Left ventricle myocardium inferior (tissue), 1 donor: ENCODE data around the gene PRSS38. TPM values are rescaled to one million over a fixed set of nuclear protein-coding genes. Genes with fewer than 3 reads are reported as not detected.
A peak's percentile ranks its signal among the peaks of the same experiment; 100 is the strongest.

Source experiments
- DNase-seq: peaks from one replicate; pipeline ENCODE4 v3.0.0-alpha.2; 2020
- H3K27ac ChIP-seq: fragments of 200-600 bp; replicated peaks from 2 replicates; pipeline ENCODE4 v1.8.0; 2021
- H3K27me3 ChIP-seq: fragments of 200-600 bp; 2 replicates; pipeline ENCODE4 v1.8.0; 2021; ENCODE audit warnings: low read depth
- H3K36me3 ChIP-seq: fragments of 200-600 bp; 2 replicates; pipeline ENCODE4 v1.8.0; 2021
- H3K4me1 ChIP-seq: fragments of 200-600 bp; 2 replicates; pipeline ENCODE4 v1.8.0; 2021
- H3K4me3 ChIP-seq: fragments of 200-600 bp; 2 replicates; pipeline ENCODE4 v1.8.0; 2021; ENCODE audit warnings: mild to moderate bottlenecking, moderate library complexity
- H3K9me3 ChIP-seq: fragments of 200-600 bp; replicated peaks from 2 replicates; pipeline ENCODE4 v1.8.0; 2021
- CTCF ChIP-seq: fragments of 200-600 bp; IDR thresholded peaks from 2 replicates; pipeline ENCODE4 v1.8.0; 2021; ENCODE audit warnings: antibody characterized with exemption, mild to moderate bottlenecking, borderline replicate concordance
- intact Hi-C: fragments of 100-400 bp; cut with micrococcal nuclease; formaldehyde crosslinking; loops from one replicate; pipeline ENCODE4 v1.11.0; 2022
- total RNA-seq: library from RNA; stranded (reverse); fragmentation: NEBNext Ultra II Directional; extraction: Animal tissue kit (Norgen Biotek cat#: 25700); gene quantifications from one replicate; pipeline ENCODE4 v1.2.1, GENCODE V29; 2021
- donor health status: DM: no; HTN: yes; CAD: no; lungs with severe emphysema.

Gene PRSS38
- total RNA-seq, 1 donor from 2014 or later: not detected

GRCh38 chr1:227789084-227790033 is 26.1 kb upstream of the PRSS38 start:
- Histone ChIP-seq H3K4me1 (peaks cover 32% of the 10 kb centered on the region), H3K27me3 (peaks cover 24% of the 10 kb centered on the region), H3K36me3 (no peaks in the 10 kb centered on the region), H3K27ac (peak overlapping the region; percentile 73), H3K9me3 (no peaks in the 10 kb centered on the region), H3K4me3 (peak overlapping the region; percentile 73)
- intact Hi-C loops: no loop called here
- DNase-seq: no peak
- TF ChIP-seq CTCF: no peak

- H3K4me3 ChIP-seq: no peak overlapping the region
- H3K9me3 ChIP-seq: no peaks in the 10 kb centered on the region
- peaks cover 29% of the 10 kb centered on the region for H3K27me3 ChIP-seq
- intact Hi-C loops: no loop called here
- H3K36me3 ChIP-seq: no peaks in the 10 kb centered on the region
- no peak for TF ChIP-seq CTCF
- H3K4me1 ChIP-seq: peaks cover 39% of the 10 kb centered on the region
- DNase-seq: no peak
- H3K27ac ChIP-seq: no peak overlapping the region
Observed at GRCh38 chr1:227790034-227790400, 25.5 kb upstream of the PRSS38 start.

GRCh38 chr1:227790868-227791267 is 24.6 kb upstream of the PRSS38 start:
- intact Hi-C loops: no loop called here
- H3K27me3 ChIP-seq: peaks cover 29% of the 10 kb centered on the region
- no peaks in the 10 kb centered on the region for H3K9me3 ChIP-seq
- no peak for TF ChIP-seq CTCF
- no peak overlapping the region for H3K27ac ChIP-seq
- DNase-seq: no peak
- no peaks in the 10 kb centered on the region for H3K36me3 ChIP-seq
- no peak overlapping the region for H3K4me3 ChIP-seq
- H3K4me1 ChIP-seq: peaks cover 39% of the 10 kb centered on the region

GRCh38 chr1:227791425-227792143 is 23.9 kb upstream of the PRSS38 start:
- no peaks in the 10 kb centered on the region for H3K9me3 ChIP-seq
- no peak overlapping the region for H3K4me3 ChIP-seq
- H3K4me1 ChIP-seq: peaks cover 32% of the 10 kb centered on the region
- H3K27me3 ChIP-seq: peaks cover 28% of the 10 kb centered on the region
- no peak for TF ChIP-seq CTCF
- intact Hi-C loops: no loop called here
- no peaks in the 10 kb centered on the region for H3K36me3 ChIP-seq
- H3K27ac ChIP-seq: no peak overlapping the region
- DNase-seq: no peak

- Histone ChIP-seq H3K9me3 (no peaks in the 10 kb centered on the region), H3K27ac (no peak overlapping the region), H3K4me3 (no peak overlapping the region), H3K36me3 (no peaks in the 10 kb centered on the region), H3K4me1 (peaks cover 23% of the 10 kb centered on the region), H3K27me3 (peaks cover 28% of the 10 kb centered on the region)
- intact Hi-C loops: no loop called here
- no peak for TF ChIP-seq CTCF
- DNase-seq: no peak
Observed at GRCh38 chr1:227792216-227793078, 23.0 kb upstream of the PRSS38 start.
